ENCODE results near the gene MINPP1.
"Not testable (repeated sequence)": the region's sequence is repeated elsewhere in the genome, so short reads cannot be mapped to it uniquely, and the experiment has no call there.

DNA sequence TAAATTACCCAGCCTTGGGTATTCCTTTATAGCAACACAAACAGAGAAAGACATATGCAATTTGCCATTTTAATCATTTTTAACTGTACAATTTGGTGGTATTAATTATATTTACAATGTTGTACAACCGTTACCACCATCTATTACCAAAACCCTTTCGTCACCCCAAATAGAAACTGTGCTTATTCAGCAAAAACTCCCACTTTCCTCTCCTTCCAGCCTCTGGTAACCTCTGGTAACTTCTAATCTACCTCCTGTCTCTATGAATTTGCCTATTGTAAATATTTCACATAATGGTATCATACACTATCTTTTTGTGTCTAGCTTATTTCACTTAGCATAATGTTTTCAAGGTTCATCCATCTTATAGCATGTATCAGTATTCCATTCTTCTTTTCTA lies 12.2 kb upstream of the MINPP1 start:
- TF ChIP-seq, protein P1, sequence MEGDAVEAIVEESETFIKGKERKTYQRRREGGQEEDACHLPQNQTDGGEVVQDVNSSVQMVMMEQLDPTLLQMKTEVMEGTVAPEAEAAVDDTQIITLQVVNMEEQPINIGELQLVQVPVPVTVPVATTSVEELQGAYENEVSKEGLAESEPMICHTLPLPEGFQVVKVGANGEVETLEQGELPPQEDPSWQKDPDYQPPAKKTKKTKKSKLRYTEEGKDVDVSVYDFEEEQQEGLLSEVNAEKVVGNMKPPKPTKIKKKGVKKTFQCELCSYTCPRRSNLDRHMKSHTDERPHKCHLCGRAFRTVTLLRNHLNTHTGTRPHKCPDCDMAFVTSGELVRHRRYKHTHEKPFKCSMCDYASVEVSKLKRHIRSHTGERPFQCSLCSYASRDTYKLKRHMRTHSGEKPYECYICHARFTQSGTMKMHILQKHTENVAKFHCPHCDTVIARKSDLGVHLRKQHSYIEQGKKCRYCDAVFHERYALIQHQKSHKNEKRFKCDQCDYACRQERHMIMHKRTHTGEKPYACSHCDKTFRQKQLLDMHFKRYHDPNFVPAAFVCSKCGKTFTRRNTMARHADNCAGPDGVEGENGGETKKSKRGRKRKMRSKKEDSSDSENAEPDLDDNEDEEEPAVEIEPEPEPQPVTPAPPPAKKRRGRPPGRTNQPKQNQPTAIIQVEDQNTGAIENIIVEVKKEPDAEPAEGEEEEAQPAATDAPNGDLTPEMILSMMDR (IDR thresholded peaks at IDR 0.05; ENCODE audit: insufficient read depth, low read depth, low read length) = not testable (repeated sequence)
- not testable (repeated sequence) for TF ChIP-seq EZH2 (IDR thresholded peaks at IDR 0.05; ENCODE audit: insufficient read depth, low read length)

All from astrocyte (in vitro differentiated cells and primary cell).